CD4-positive, CD25-positive, alpha-beta regulatory T cell (primary cell): ENCODE measurements around the gene FER1L5. TPM values are rescaled to one million over a fixed set of nuclear protein-coding genes. Genes with fewer than 3 reads are reported as not detected.

Experiments
- ATAC-seq, 2 donors: fragments of 150-1000 bp; cut with Tn5 transposase; one replicate each; pipeline ENCODE4 v1.10.0; 2021; ENCODE audit warnings: low read depth in 2 of 2, moderate number of reproducible peaks in 2 of 2, moderate library complexity in 1 of 2
- DNase-seq, 3 donors: peaks; one replicate each; pipeline versions ENCODE4 v3.0.0 to v3.0.0-alpha.2; 2012 to 2022; ENCODE audit warnings: mixed read lengths in 1 of 3
- H3K27ac ChIP-seq: one replicate; pipeline ENCODE4 v1.7.0; 2013; ENCODE audit warnings: mild to moderate bottlenecking, low read length; ENCODE audit not compliant: insufficient read depth, poor library complexity, severe bottlenecking
- H3K27me3 ChIP-seq: one replicate; pipeline ENCODE4 v1.7.0; 2013; ENCODE audit warnings: low read length; ENCODE audit not compliant: control insufficient read depth, insufficient read depth
- H3K36me3 ChIP-seq: one replicate; pipeline ENCODE4 v1.7.0; 2013; ENCODE audit warnings: mild to moderate bottlenecking, low read length, moderate library complexity; ENCODE audit not compliant: control insufficient read depth, insufficient read depth
- H3K4me1 ChIP-seq: 2 replicates; pipeline ENCODE4 v1.7.0; 2013; ENCODE audit warnings: mild to moderate bottlenecking, low read length; ENCODE audit not compliant: insufficient read depth, control insufficient read depth, poor library complexity, severe bottlenecking
- H3K4me3 ChIP-seq: one replicate; pipeline ENCODE4 v1.7.0; 2013; ENCODE audit warnings: low read depth, mild to moderate bottlenecking, low read length, moderate library complexity
- H3K9me3 ChIP-seq, 2 experiments: 1 replicate in 1 of 2; 2 replicates in 1 of 2; pipeline ENCODE4 v1.7.0; 2013; ENCODE audit warnings: low read length in 2 of 2, mild to moderate bottlenecking in 1 of 2, moderate library complexity in 1 of 2; ENCODE audit not compliant: control insufficient read depth in 2 of 2
- H3K27ac Mint-ChIP-seq, 3 donors: one replicate each; pipeline ENCODE4 v1.8.0; 2020 to 2022; ENCODE audit warnings: mild to moderate bottlenecking in 3 of 3, mixed read lengths in 3 of 3, moderate library complexity in 2 of 3
- H3K27me3 Mint-ChIP-seq: one replicate; pipeline ENCODE4 v1.8.0; 2022; ENCODE audit warnings: mild to moderate bottlenecking, mixed read lengths
- H3K36me3 Mint-ChIP-seq: one replicate; pipeline ENCODE4 v1.8.0; 2020; ENCODE audit warnings: mixed read lengths
- H3K4me1 Mint-ChIP-seq, 4 donors: one replicate each; pipeline ENCODE4 v1.8.0; 2020 to 2022; ENCODE audit warnings: mixed read lengths in 4 of 4, mild to moderate bottlenecking in 1 of 4
- H3K4me3 Mint-ChIP-seq, 4 donors: one replicate each; pipeline ENCODE4 v1.8.0; 2020 to 2022; ENCODE audit warnings: mild to moderate bottlenecking in 4 of 4, mixed read lengths in 4 of 4, moderate library complexity in 3 of 4
- H3K9me3 Mint-ChIP-seq, 7 donors: one replicate each; pipeline ENCODE4 v1.8.0; 2020 to 2022; ENCODE audit warnings: mixed read lengths in 7 of 7, mild to moderate bottlenecking in 3 of 7, moderate library complexity in 2 of 7
- polyA plus RNA-seq, 4 donors: library from polyadenylated mRNA; unstranded; fragments of 300-500 nt; fragmentation: Illumina TruSeq; gene quantifications; one replicate each; pipeline ENCODE4 v1.2.3, GENCODE V29; 2021
- total RNA-seq: library from RNA; stranded (reverse); gene quantifications from one replicate; pipeline ENCODE4 v1.2.3, GENCODE V29; 2022

FER1L5 gene
- total and polyA plus RNA-seq, 5 donors from 2014 or later, result 0.03 TPM; not detected in 3

DNA sequence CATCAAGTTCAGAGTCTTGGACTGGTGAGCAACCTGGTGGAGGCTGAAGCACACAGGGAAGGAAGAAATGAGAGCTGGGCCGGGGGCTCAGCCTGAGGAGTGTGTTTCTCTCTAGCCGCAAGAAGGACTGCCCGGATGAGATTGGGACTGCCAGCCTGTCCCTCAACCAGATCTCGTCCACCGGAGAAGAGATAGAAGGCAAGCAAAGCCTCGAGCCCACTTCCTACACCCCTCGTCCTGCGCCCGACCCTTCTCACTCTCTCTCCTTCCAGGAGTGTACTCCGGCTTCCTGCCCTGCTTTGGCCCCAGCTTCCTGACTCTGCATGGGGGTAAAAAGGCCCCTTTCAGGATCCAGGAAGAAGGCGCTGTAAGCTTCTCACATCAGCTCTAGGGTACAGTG lies 26.2 kb downstream of the FER1L5 start:
- ATAC-seq (no peak), DNase-seq (no peak)
- Histone ChIP-seq H3K4me3 (no peak overlapping the region), H3K27me3 (no peaks in the 10 kb centered on the region), H3K36me3 (no peaks in the 10 kb centered on the region), H3K9me3 (no peaks in the 10 kb centered on the region), H3K4me1 (no peaks in the 10 kb centered on the region), H3K27ac (no peak overlapping the region)
- H3K4me3 Mint-ChIP-seq, result no peak overlapping the region
- peaks cover 0 to 4% (median 0%) of the 10 kb centered on the region in 4 donors for H3K4me1 Mint-ChIP-seq
- H3K27me3 Mint-ChIP-seq, result peaks cover 11% of the 10 kb centered on the region
- no peak overlapping the region for H3K27ac Mint-ChIP-seq
- no peaks in the 10 kb centered on the region for H3K36me3 Mint-ChIP-seq
- H3K9me3 Mint-ChIP-seq, result peaks cover 0 to 4% (median 0%) of the 10 kb centered on the region in 7 donors

DNA sequence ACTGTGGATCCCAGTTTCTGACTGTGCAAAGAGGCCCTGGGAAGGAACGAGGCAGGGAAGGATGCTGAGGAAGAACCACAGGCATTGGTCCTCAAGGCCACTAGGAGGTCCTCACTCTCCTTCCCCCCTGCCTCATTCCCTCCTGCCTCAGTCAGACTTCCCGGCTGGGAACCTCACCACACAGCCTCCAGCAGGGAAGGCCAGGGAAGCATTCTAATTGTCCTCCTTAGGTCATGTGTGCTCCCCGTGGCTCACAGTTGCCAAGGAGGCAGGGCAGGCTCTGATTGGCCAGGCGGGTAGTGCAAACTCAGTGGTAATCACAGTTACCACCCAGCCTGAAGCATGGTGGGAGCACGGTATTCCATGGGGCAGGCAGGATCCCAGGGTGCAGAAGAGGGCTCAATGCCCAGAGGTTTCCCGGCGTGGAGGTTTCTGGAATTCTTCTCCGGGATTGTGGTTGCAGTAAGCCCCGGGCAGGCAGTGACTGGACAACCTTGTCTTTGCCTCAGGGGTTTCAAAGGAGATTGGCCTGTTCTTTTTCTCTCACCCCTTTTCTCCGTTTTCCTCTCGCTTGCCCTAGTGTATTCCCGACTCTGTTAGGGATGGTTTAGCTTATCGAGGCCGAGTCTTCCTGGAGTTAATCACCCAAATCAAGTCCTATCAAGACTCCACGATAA lies 27.1 kb downstream of the FER1L5 start:
- H3K27me3 ChIP-seq, result no peaks in the 10 kb centered on the region
- no peaks in the 10 kb centered on the region for H3K4me1 ChIP-seq
- H3K27ac ChIP-seq, result no peak overlapping the region
- DNase-seq, result no peak
- no peak overlapping the region for H3K4me3 ChIP-seq
- H3K9me3 ChIP-seq, result no peaks in the 10 kb centered on the region
- Mint-ChIP-seq H3K36me3 (no peaks in the 10 kb centered on the region), H3K4me3 (no peak overlapping the region), H3K9me3 (no peaks in the 10 kb centered on the region), H3K27ac (no peak overlapping the region), H3K27me3 (peaks cover 11% of the 10 kb centered on the region), H3K4me1 (peaks cover 0 to 4% (median under 1%) of the 10 kb centered on the region in 4 donors)
- ATAC-seq, result no peak
- no peaks in the 10 kb centered on the region for H3K36me3 ChIP-seq

DNA sequence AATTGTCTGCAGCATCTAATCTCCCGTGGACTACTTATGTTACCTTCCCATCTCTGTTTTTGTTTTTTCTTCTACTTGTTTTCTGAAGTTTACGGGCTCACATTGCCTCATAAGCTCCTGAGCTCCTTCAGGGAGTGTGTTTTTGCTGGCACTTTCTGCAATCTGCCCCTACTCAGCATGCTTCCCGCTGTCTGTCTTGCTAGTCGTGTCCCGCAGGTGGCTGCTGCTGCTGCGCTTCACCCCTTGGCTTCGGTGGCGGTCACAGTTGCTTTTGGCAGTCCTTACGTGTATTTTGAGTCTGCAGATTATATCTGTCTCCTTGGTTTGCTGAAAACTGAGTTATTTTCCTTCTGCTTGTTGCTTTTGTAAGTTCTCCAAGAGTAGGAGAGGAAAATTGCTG lies 37.3 kb downstream of the FER1L5 start:
- no peak for ATAC-seq
- Mint-ChIP-seq H3K27ac (no peak overlapping the region), H3K27me3 (peaks cover 17% of the 10 kb centered on the region), H3K4me1 (peaks cover 0 to 3% (median 0%) of the 10 kb centered on the region in 4 donors), H3K36me3 (no peaks in the 10 kb centered on the region), H3K9me3 (peaks cover 0 to 1% (median 0%) of the 10 kb centered on the region in 7 donors), H3K4me3 (no peak overlapping the region)
- Histone ChIP-seq H3K36me3 (no peaks in the 10 kb centered on the region), H3K4me3 (no peak overlapping the region), H3K4me1 (no peaks in the 10 kb centered on the region), H3K9me3 (no peaks in the 10 kb centered on the region), H3K27me3 (no peaks in the 10 kb centered on the region), H3K27ac (no peak overlapping the region)
- DNase-seq, result no peak

DNA sequence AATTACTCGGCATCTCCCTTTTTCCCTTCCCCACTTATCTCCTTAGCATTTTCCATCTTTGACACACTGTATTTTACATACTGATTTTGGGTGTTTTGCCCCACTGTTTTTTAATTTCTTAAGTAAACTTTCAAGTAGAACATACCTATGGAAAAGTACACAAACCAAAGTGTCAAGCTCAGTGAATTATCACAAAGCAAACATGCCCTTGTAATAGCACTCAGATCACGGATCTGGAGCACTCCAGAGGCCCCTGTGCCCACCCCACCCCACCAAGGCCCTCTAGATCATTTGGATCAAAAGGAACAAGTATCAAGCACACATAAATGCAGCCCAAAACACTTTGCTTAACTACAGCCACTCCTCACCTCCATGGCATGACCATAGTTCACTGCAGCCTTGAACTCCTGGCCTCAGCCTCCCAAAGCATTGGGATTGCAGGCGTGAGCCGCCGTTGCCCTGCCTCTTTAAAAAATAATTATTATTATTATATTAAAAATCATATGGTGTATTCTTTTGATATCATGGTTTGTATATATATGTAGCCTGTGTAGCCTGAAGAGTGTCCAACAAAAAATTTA lies 38.1 kb downstream of the FER1L5 start:
- H3K4me1 ChIP-seq, result no peaks in the 10 kb centered on the region
- Mint-ChIP-seq H3K36me3 (no peaks in the 10 kb centered on the region), H3K4me3 (no peak overlapping the region), H3K9me3 (peaks cover 0 to 3% (median 0%) of the 10 kb centered on the region in 7 donors), H3K27ac (no peak overlapping the region), H3K27me3 (peaks cover 17% of the 10 kb centered on the region), H3K4me1 (no peaks in the 10 kb centered on the region)
- DNase-seq (no peak), ATAC-seq (no peak)
- no peaks in the 10 kb centered on the region for H3K36me3 ChIP-seq
- H3K4me3 ChIP-seq, result no peak overlapping the region
- H3K27me3 ChIP-seq, result no peaks in the 10 kb centered on the region
- H3K27ac ChIP-seq, result no peak overlapping the region
- no peaks in the 10 kb centered on the region for H3K9me3 ChIP-seq

DNA sequence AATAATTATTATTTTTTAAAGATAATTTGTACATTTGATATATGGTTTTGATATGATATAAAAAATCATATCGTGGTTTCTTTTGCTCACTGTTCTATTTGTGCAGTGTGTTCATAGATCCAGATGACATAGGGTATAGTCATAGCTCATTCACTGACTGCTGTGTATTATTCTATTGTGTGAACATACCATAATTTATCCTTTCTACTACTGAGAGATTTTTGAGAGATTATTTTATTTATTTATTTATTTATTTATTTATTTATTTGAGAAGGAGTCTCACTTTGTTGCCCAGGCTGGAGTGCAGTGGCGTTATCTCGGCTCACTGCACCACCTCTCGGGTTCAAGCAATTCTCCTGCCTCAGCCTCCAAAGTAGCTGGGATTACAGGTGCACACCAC lies 39.0 kb downstream of the FER1L5 start:
- Mint-ChIP-seq H3K4me1 (no peaks in the 10 kb centered on the region), H3K27ac (no peak overlapping the region)

DNA sequence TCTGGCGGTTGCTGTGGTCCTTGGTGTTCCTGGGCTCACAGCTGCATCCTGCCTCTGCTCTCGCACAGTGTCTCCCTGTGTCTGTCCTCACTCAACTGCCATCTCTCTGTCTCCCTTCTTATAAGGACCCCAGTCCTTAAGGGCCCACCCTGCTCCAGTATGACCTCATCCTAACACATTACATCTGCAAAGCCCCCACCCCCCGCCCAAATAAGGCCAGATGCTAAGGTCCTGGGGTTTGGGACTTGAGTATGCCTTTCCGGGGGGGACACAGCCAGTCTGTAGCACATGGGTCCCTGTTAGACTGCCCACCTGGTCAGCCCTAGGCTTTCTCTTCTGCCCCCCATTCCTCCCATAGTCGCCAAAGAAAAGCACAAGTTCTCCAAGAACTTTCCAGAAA lies 40.7 kb downstream of the FER1L5 start:
- Mint-ChIP-seq H3K4me1 (no peaks in the 10 kb centered on the region), H3K9me3 (peaks cover 0 to 3% (median 0%) of the 10 kb centered on the region in 7 donors), H3K27ac (no peak overlapping the region), H3K4me3 (no peak overlapping the region), H3K36me3 (no peaks in the 10 kb centered on the region), H3K27me3 (peaks cover 17% of the 10 kb centered on the region)
- no peak for ATAC-seq
- H3K4me1 ChIP-seq, result no peaks in the 10 kb centered on the region
- H3K27me3 ChIP-seq, result no peaks in the 10 kb centered on the region
- no peak overlapping the region for H3K4me3 ChIP-seq
- H3K27ac ChIP-seq, result no peak overlapping the region
- no peak for DNase-seq
- H3K36me3 ChIP-seq, result no peaks in the 10 kb centered on the region
- H3K9me3 ChIP-seq, result no peaks in the 10 kb centered on the region

More for the DNA sequence above, 39.0 kb downstream of the FER1L5 start:
- ATAC-seq, result no peak
- Histone ChIP-seq H3K27ac (no peak overlapping the region), H3K9me3 (no peaks in the 10 kb centered on the region), H3K27me3 (no peaks in the 10 kb centered on the region), H3K36me3 (no peaks in the 10 kb centered on the region), H3K4me3 (no peak overlapping the region), H3K4me1 (no peaks in the 10 kb centered on the region)
- no peaks in the 10 kb centered on the region for H3K36me3 Mint-ChIP-seq
- H3K4me3 Mint-ChIP-seq, result no peak overlapping the region
- H3K27me3 Mint-ChIP-seq, result peaks cover 17% of the 10 kb centered on the region
- no peak for DNase-seq
- peaks cover 0 to 3% (median 0%) of the 10 kb centered on the region in 7 donors for H3K9me3 Mint-ChIP-seq

DNA sequence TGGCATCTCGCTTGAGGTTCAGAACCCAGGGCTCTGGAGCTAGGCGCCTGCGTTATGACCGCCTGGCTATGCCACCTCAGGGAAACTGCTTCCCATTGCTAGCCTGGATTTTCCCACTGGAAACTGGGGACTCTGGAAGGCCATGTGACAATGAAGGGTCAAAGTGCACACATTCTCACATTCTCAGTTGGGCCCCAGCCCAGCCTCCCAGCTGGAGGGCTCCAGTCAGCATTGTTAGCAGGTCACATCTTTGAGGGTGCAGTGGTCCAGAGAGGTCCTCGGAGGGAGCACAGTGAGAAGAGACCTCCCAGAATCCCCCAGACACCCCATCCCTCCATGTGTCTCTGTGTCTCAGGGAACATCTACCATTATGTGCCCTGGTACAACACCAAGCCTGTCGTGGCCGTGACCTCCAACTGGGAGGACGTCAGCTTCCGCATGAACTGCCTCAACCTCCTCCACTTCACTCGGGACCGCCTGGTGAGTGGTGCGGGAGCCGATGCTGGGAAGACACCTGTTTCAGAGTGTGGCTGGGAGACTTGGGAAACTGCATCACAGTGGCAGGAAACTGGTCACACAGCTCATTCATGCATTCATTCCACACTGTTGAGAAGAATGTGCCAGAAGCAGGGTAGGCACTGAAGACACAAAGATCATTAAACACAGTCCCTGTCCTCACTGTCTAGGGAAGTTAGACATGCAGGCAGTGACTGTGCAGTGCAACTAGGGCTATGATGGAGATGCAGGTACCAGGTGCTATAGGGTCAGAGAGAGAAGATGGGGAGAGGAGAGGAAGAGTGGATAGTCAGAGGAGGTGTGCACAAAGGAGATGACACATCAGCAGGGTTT lies 41.6 kb downstream of the FER1L5 start:
- DNase-seq (no peak), ATAC-seq (no peak)
- H3K4me3 ChIP-seq, result no peak overlapping the region
- H3K27me3 ChIP-seq, result no peaks in the 10 kb centered on the region
- peaks cover 13% of the 10 kb centered on the region for H3K27me3 Mint-ChIP-seq
- H3K36me3 Mint-ChIP-seq, result no peaks in the 10 kb centered on the region
- no peak overlapping the region for H3K27ac Mint-ChIP-seq
- H3K4me3 Mint-ChIP-seq, result no peak overlapping the region
- H3K9me3 Mint-ChIP-seq, result peaks cover 0 to 3% (median 0%) of the 10 kb centered on the region in 7 donors
- no peaks in the 10 kb centered on the region for H3K36me3 ChIP-seq
- H3K27ac ChIP-seq, result no peak overlapping the region
- H3K4me1 ChIP-seq, result no peaks in the 10 kb centered on the region
- no peaks in the 10 kb centered on the region for H3K4me1 Mint-ChIP-seq
- no peaks in the 10 kb centered on the region for H3K9me3 ChIP-seq
